GM19395 (cell line): Measurements from ENCODE around the gene HELZ2.

Experiments
- ATAC-seq: cut with Tn5 transposase; IDR thresholded peaks from one replicate; pipeline ENCODE4 v1.9.1; 2021; ENCODE audit warnings: mild to moderate bottlenecking, moderate library complexity; ENCODE audit not compliant: unreplicated experiment

The HELZ2 gene

GRCh38 chr20:63527184-63527583, 46.9 kb downstream of the HELZ2 start:
- ATAC-seq, result no peak

GRCh38 chr20:63525971-63526370, 48.1 kb downstream of the HELZ2 start:
- ATAC-seq, result no peak

- ATAC-seq, result no peak
These were observed 48.9 kb downstream of the HELZ2 start for GRCh38 chr20:63525185-63525584.
